Rectal smooth muscle tissue (tissue), 1 donor: ENCODE results near the gene THSD7B.
"Not testable (repeated sequence)": the region's sequence is repeated elsewhere in the genome, so short reads cannot be mapped to it uniquely, and the experiment has no call there.

ENCODE experiments used
- H3K27ac ChIP-seq: one replicate; pipeline ENCODE4 v1.7.0; 2013; ENCODE audit warnings: low read depth, low read length, inconsistent platforms
- H3K27me3 ChIP-seq: one replicate; pipeline ENCODE4 v1.7.0; 2013; ENCODE audit warnings: low read length; ENCODE audit not compliant: control insufficient read depth, insufficient read depth
- H3K36me3 ChIP-seq: one replicate; pipeline ENCODE4 v1.7.0; 2013; ENCODE audit warnings: low read length; ENCODE audit not compliant: control insufficient read depth, insufficient read depth
- H3K4me1 ChIP-seq: one replicate; pipeline ENCODE4 v1.7.0; 2013; ENCODE audit warnings: low read length; ENCODE audit not compliant: control insufficient read depth, insufficient read depth
- H3K4me3 ChIP-seq: one replicate; pipeline ENCODE4 v1.7.0; 2013; ENCODE audit warnings: low read length
- H3K9ac ChIP-seq: one replicate; pipeline ENCODE4 v1.7.0; 2013; ENCODE audit warnings: low read length

The THSD7B gene

DNA sequence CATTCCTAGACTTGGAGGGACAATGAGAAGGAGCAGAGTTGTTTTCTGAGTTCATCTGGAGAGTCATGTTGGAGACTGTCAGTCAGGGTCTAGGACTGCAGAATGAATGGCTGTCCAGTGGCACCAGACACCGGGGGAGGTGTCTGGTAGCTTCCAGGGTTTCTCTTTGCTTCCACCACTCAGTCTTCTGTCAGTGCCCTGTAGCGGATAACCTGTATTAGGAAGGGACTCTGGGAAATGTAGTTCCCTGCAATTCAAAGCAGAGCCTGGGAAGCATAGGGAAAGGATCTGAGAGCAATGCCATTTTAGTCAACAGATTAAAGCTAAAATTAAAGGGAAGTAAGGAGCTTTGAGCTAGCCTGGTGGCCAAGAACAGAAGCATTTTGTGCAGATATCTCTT is 257.9 kb downstream of the THSD7B start:
- no peak overlapping the region for H3K4me3 ChIP-seq
- no peak overlapping the region for H3K9ac ChIP-seq
- H3K36me3 ChIP-seq: no peaks in the 10 kb centered on the region
- no peaks in the 10 kb centered on the region for H3K27me3 ChIP-seq
- no peaks in the 10 kb centered on the region for H3K4me1 ChIP-seq
- H3K27ac ChIP-seq: no peak overlapping the region

DNA sequence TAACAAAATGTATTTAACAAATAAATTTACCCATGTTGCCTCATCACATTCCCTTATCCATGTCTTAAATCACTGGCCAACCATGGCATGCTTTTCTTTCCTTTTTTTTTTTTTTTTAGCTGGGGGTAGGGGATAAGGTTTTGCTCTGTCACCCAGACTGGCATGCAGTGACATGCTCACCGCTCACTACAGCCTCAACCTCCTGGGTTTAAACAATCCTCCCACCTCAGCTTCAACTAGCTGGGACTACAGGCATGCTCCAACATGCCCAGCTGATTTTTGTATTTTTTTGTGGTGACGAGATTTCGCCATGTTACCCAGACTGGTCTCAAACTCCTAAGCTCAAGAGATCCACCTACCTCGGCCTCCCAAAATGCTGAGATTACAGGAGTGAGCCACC is 266.4 kb downstream of the THSD7B start:
- Histone ChIP-seq H3K9ac (no peak overlapping the region), H3K36me3 (no peaks in the 10 kb centered on the region), H3K4me1 (no peaks in the 10 kb centered on the region), H3K4me3 (no peak overlapping the region), H3K27me3 (no peaks in the 10 kb centered on the region), H3K27ac (no peak overlapping the region)

GRCh38 chr2:137036619-137037018 is 271.3 kb downstream of the THSD7B start:
- H3K27me3 ChIP-seq: no peaks in the 10 kb centered on the region
- no peak overlapping the region for H3K9ac ChIP-seq
- H3K4me3 ChIP-seq: no peak overlapping the region
- H3K4me1 ChIP-seq: no peaks in the 10 kb centered on the region
- H3K27ac ChIP-seq: no peak overlapping the region
- no peaks in the 10 kb centered on the region for H3K36me3 ChIP-seq

- Histone ChIP-seq H3K27ac (no peak overlapping the region), H3K36me3 (no peaks in the 10 kb centered on the region), H3K9ac (no peak overlapping the region), H3K4me3 (no peak overlapping the region), H3K4me1 (no peaks in the 10 kb centered on the region), H3K27me3 (no peaks in the 10 kb centered on the region)
Observed at GRCh38 chr2:137039482-137040152, 274.3 kb downstream of the THSD7B start.

- Histone ChIP-seq H3K27ac (no peak overlapping the region), H3K27me3 (no peaks in the 10 kb centered on the region), H3K4me3 (no peak overlapping the region)
Observed at GRCh38 chr2:137047369-137047768, 282.0 kb downstream of the THSD7B start.

GRCh38 chr2:137048455-137048854 is 283.1 kb downstream of the THSD7B start:
- Histone ChIP-seq H3K9ac (no peak overlapping the region), H3K27ac (no peak overlapping the region), H3K36me3 (no peaks in the 10 kb centered on the region)

More at GRCh38 chr2:137047369-137047768, 282.0 kb downstream of the THSD7B start:
- Histone ChIP-seq H3K36me3 (no peaks in the 10 kb centered on the region), H3K9ac (no peak overlapping the region), H3K4me1 (no peaks in the 10 kb centered on the region)

DNA sequence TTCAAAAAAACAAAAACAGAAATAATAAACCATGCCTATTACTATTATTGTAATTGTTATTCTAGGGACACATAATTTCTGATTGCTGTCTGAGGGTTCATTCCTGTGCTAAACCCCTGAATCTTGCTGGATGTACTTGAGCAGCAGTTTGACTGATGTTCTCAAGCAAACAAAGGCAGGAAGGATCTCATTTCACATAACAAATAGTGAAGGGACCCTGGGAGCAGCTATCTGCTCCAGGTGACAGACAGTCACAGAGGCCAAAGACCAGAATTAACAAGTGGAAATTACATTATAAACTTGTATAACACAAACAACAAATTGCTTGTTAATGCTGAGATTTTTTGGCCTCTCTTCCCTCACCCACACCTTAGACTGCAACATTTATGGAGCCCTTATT is 284.2 kb downstream of the THSD7B start:
- H3K9ac ChIP-seq: no peak overlapping the region
- no peak overlapping the region for H3K27ac ChIP-seq
- H3K36me3 ChIP-seq: no peaks in the 10 kb centered on the region
- H3K4me1 ChIP-seq: no peaks in the 10 kb centered on the region
- no peak overlapping the region for H3K4me3 ChIP-seq
- H3K27me3 ChIP-seq: no peaks in the 10 kb centered on the region

More at GRCh38 chr2:137048455-137048854, 283.1 kb downstream of the THSD7B start:
- Histone ChIP-seq H3K4me1 (no peaks in the 10 kb centered on the region), H3K27me3 (no peaks in the 10 kb centered on the region), H3K4me3 (no peak overlapping the region)

DNA sequence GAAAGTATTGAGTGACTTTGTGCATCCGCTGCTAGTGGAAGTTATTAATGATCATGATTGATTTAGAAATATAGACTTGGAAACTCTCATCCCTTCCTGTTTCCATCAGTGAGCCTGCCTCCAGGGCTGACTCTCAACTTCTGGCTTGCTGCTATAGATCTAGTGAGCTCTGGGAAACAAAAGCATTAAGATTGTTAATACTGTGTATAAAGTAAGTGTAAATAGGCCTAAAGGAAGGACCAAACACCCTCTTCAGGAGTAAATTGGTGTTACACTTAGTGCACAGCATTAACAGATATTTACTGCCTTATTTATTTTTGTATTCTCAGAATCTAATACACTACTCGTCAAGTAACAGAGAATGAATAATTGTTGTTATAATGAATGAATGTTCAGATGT is 285.6 kb downstream of the THSD7B start:
- Histone ChIP-seq H3K27ac (no peak overlapping the region), H3K36me3 (no peaks in the 10 kb centered on the region), H3K4me3 (no peak overlapping the region)

GRCh38 chr2:137051778-137052398 is 286.5 kb downstream of the THSD7B start:
- no peak overlapping the region for H3K27ac ChIP-seq
- no peaks in the 10 kb centered on the region for H3K36me3 ChIP-seq
- H3K4me1 ChIP-seq: no peaks in the 10 kb centered on the region
- H3K4me3 ChIP-seq: no peak overlapping the region
- no peaks in the 10 kb centered on the region for H3K27me3 ChIP-seq
- no peak overlapping the region for H3K9ac ChIP-seq

More for the DNA sequence above, 285.6 kb downstream of the THSD7B start:
- H3K27me3 ChIP-seq: no peaks in the 10 kb centered on the region
- H3K4me1 ChIP-seq: no peaks in the 10 kb centered on the region
- no peak overlapping the region for H3K9ac ChIP-seq

GRCh38 chr2:137056704-137057103 is 291.4 kb downstream of the THSD7B start:
- Histone ChIP-seq H3K27ac (no peak overlapping the region), H3K9ac (no peak overlapping the region), H3K4me3 (no peak overlapping the region), H3K4me1 (no peaks in the 10 kb centered on the region), H3K36me3 (no peaks in the 10 kb centered on the region), H3K27me3 (no peaks in the 10 kb centered on the region)

GRCh38 chr2:137076111-137076765 is 310.9 kb downstream of the THSD7B start:
- H3K9ac ChIP-seq, H3K27me3 ChIP-seq, H3K4me1 ChIP-seq, H3K4me3 ChIP-seq, H3K36me3 ChIP-seq, H3K27ac ChIP-seq: not testable (repeated sequence)

DNA sequence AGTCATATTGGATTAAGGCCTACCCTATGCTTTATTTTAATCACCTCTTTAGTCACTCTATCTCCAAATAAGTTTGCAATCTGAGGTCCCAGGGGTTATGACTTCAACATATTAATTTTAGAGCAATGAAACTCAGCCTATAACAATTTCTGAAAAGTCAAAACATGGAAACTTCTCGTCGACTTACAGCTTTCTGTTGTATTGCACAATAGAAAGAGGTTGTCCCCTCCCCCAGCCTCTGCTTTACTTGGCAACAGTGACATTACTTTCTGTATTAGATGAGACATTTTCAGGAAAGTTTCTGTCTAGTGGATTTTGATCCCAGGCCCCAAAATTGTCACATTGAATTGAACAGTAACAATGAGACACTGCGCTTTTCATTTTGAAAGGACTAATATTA is 326.4 kb downstream of the THSD7B start:
- Histone ChIP-seq H3K4me1 (no peaks in the 10 kb centered on the region), H3K27ac (no peak overlapping the region), H3K36me3 (no peaks in the 10 kb centered on the region), H3K27me3 (no peaks in the 10 kb centered on the region), H3K4me3 (no peak overlapping the region), H3K9ac (no peak overlapping the region)
